Measurements from ENCODE around the gene RALGPS1.

GRCh38 chr9:127059030-127059429 lies 144.4 kb downstream of the RALGPS1 start:
- TF ChIP-seq CTCF (IDR thresholded peaks at IDR 0.05) (no peak), USF2 (CRISPR knock-in tag; IDR thresholded peaks at IDR 0.05) (no peak), SP1 (CRISPR knock-in tag; conservative IDR thresholded peaks at IDR 0.05) (no peak), E2F5 (CRISPR knock-in tag; IDR thresholded peaks at IDR 0.05) (no peak), ESRRA (CRISPR knock-in tag; IDR thresholded peaks at IDR 0.05; ENCODE audit: borderline replicate concordance) (no peak), E2F1 (CRISPR knock-in tag; IDR thresholded peaks at IDR 0.05) (no peak), ATF3 (CRISPR knock-in tag; conservative IDR thresholded peaks at IDR 0.05) (no peak), ATF1 (CRISPR knock-in tag; IDR thresholded peaks at IDR 0.05) (no peak), USF1 (CRISPR knock-in tag; IDR thresholded peaks at IDR 0.05) (no peak), ZBTB21 (CRISPR knock-in tag; IDR thresholded peaks at IDR 0.05; ENCODE audit: borderline replicate concordance) (no peak), AR (CRISPR knock-in tag; IDR thresholded peaks at IDR 0.05) (no peak), NFYB (CRISPR knock-in tag; conservative IDR thresholded peaks at IDR 0.05; ENCODE audit: low read depth) (no peak)
